HG03354 (cell line): ENCODE measurements around the gene FDXACB1.

Source experiments
- ATAC-seq: cut with Tn5 transposase; IDR thresholded peaks from one replicate; pipeline ENCODE4 v1.9.1; 2021; ENCODE audit warnings: mild to moderate bottlenecking; ENCODE audit not compliant: unreplicated experiment, poor library complexity, severe bottlenecking

Gene FDXACB1

DNA sequence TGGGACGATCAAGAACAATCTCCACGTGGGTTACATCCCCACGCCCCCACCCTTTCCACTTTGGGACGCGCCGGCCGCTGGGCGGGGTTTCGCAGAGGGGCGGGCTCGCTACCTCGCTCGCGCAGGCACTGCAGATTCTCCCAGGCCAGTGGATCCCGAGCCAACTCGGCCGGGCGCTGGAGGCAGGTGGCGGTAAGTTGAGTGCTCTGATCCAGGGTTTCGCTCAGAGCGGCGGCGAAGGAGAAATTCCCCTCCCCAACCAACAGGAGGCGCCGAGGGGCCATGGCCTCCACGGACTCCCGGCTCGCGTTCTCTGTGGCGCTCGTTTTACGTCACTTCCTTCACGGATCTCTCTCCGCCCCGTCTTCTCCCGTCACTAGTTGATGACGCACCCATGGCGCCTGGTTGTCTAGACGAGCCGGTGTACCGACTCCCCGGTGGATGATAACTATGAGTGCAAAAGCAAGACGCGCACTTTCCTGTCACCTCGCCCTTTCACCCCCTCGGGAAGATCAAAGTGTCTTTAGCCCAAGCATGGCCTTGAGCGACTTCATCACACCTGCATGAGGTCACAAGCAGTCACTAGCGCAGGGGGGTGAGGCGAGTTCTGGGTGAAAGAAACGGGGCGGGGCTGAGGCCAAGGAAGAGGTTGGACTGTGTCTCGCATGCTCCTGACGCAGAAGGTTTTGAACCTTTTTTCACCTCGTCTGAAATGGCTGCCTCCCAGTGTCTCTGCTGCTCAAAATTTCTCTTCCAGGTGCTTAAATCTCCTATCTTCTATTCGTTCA lies at the start of gene FDXACB1, which contains the start of gene CFAP68:
TSS of gene FDXACB1 (minus strand) at position 317 of the 788 bp plus-strand sequence. CDS start at position 284, 33 bp downstream.
TSS of gene CFAP68 (plus strand) at position 693 of the 788 bp plus-strand sequence. CDS start at position 713, 20 bp downstream.
- ATAC-seq: peak; percentile 91

GRCh38 chr11:111926505-111927391 lies 47.8 kb upstream of the FDXACB1 start:
- peak; percentile 89 for ATAC-seq

DNA sequence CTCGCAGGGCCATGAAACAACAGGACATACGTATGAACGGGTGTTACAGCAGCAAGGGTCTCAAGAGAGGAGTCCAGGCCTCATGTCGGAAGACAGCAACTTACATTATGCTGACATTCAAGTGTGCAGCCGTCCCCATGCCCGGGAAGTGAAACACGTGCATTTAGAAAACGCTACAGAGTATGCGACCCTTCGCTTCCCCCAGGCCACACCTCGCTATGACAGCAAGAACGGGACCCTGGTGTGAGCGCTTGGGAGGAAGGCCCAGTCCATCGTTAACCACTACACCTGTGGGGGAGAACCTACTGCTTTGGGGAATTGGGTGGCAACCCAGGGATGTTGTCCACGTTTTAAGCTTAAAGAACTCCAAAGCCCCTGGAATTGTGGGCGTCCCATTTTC lies 47.0 kb upstream of the FDXACB1 start:
- ATAC-seq: no peak

GRCh38 chr11:111923951-111924350 lies 45.0 kb upstream of the FDXACB1 start:
- ATAC-seq: no peak

DNA sequence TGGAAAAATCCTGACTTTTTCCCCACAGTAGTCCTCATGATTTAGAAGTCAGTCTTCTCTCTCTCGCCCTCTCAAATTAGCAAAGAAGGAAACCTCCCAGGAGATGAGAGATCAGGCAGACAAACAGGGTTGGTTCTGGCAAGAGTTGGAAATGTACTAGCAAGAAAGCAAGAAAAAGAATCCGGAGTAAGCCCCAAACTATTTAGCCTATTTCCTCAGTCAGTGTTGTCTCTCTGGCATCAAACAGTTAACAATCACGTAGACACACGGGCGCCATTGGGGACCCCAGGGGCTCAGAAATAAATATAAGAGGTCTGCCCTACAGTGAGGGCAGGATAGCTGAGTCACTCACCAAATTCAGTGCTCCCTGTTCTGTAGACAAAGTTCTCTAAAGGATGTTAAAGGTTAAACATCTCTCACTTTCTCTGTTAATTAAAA lies 44.4 kb upstream of the FDXACB1 start:
- no peak for ATAC-seq

DNA sequence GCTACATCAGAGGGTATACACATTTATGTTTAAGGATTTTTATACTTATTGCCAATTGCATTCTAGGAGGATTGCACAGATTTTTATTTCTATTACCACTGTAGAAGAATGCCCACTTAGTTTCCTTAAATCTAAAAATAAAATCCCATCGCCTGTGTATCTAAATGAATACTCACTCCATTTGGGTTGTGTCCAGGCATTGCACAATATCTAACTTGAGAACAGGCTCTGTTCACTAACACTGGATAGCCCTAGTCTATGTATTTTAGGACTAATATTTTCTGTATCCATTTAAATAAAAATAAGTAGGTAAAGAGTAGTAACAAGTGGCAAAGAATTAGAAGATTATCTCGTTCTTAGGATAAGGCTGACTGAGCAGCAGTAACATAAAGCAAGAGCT lies 43.8 kb upstream of the FDXACB1 start:
- ATAC-seq: no peak

DNA sequence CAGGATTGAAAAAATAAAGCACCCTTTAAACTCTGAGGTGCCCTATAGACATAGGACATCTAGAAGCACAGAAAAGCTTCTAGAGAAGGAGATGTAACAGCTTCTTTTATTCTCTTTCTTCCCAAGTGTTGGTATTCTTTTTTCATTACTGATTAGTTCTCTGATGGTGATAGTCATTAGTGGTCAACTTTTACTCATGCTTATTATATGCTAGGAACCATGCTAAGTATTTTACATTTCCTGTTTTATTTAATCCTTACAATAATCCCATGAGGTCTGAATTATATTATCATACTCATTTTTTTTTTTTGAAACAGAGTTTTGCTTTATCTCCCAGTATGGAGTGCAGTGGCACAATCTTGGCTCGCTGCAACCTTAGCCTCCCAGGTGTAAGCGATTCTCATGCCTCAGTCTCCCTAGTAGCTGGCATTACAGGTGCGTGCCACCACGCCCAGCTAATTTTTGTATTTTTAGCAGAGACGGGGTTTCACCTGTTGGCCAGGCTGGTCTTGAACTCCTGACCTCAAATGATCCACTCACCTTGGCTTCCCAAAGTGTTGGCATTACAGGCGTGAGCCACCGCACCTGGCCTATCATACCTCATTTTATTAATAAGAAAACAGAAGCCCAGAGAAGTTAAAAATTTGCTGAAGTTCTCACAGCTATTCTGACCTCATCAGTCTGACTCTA lies 42.7 kb upstream of the FDXACB1 start:
- no peak for ATAC-seq

DNA sequence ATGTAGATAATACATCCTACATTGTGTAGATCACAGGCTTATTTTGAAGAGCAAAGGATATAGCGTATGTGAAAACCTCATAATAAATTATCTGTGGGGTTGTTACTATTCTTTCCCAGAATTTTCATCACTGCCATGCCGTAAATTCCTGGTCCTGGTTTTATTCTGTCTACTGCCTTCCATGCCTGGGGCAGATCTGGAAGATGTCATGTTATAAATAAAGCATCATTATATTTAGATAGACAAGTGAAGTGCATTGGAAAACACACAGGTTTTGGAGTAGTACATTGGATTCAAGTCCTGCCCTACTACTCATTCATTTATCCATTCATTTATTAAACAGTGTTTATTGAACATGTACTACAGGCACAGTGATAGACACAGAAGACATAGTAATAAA lies 41.9 kb upstream of the FDXACB1 start:
- ATAC-seq: no peak

DNA sequence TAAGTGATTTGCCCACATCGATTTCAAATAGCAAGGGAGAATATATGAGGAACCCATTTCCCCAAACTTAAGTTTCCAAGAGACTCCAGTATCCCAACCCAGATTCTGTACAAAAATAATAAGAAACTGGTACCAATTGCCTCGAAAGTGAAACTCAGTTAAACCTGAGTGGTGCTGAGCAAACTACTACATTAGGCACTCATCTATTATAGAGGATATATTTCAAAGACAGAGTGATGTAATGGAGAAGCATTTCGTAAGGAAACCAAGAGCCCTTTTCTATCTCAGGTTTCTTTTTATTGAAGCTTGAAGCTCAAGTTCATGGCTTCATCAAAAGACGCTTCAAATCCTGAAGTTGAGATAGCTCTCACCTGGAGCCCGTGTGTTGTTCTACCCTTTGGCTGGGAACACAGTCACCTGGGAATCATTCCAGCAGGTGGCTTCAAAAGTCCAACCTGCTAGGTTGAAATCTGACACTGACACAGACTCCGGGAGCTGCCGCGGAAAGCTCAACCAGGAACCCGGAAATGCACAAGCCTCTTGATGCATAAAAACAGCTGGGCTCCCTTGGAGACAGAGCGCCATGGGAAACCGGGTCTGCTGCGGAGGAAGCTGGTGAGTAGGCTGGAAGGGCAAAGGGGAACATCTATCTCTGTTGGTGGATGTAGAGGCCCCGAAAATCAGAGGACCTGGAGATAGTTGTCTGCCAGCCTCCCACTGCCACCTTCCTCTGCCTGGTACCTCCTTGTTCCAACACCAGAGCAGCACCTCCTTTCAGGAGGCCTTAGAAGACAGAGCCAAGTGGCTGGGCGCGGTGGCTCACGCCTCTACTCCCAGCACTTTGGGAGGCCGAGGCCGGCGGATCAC lies 39.7 kb upstream of the FDXACB1 start, which contains the start of gene C11orf52:
TSS of gene C11orf52 (plus strand) at position 524 of the 867 bp plus-strand sequence. CDS start at position 584, 60 bp downstream.
- no peak for ATAC-seq

DNA sequence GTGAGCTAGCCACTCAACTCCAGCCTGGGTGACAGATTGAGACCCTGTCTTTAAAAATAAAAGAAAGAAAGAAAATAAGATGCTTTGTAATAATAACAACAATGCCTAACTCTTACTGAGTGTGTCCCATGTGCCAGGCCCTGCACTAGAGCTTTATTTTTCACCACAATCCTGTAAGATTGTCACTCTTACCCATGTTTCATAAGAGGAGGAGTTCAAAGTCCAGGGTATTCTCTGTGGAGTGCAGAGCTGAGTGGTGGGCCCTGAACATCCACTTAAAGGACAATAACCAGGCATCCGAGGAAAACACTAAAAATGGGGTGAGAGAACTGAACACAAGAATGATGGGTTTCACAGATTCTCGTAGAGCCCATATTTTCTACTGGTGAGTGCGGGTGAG lies 38.8 kb upstream of the FDXACB1 start:
- ATAC-seq: no peak

- no peak for ATAC-seq
These were observed 38.3 kb upstream of the FDXACB1 start for GRCh38 chr11:111917312-111917711.

DNA sequence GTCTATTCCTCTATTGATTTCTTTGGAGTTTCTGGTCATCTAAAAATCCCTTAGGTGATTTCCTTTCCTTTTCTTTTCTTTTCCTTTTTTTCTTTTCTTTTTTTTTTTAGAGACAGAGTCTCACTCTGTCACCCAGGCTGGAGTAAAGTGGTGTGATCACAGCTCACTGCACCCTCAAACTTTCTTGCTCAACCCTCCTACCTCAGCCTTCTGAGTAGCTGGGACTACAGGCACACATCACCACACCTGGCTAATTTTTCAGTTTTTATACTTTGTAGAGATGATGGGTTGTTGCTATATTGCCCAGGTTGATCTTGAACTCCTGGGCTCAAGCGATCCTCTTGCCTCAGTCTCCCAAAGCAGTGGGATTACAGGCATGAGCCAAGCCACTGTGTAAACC lies 37.8 kb upstream of the FDXACB1 start:
- no peak for ATAC-seq

- ATAC-seq: no peak
These were observed 35.0 kb upstream of the FDXACB1 start for GRCh38 chr11:111913997-111914396.

GRCh38 chr11:111913031-111913861 lies 34.3 kb upstream of the FDXACB1 start:
- no peak for ATAC-seq

- no peak for ATAC-seq
These were observed 33.6 kb upstream of the FDXACB1 start, which contains the start of gene HSPB2 for GRCh38 chr11:111912535-111912934. HSPB2 (plus strand) TSS chr11:111912734; CDS start chr11:111912830, 96 bp downstream.

DNA sequence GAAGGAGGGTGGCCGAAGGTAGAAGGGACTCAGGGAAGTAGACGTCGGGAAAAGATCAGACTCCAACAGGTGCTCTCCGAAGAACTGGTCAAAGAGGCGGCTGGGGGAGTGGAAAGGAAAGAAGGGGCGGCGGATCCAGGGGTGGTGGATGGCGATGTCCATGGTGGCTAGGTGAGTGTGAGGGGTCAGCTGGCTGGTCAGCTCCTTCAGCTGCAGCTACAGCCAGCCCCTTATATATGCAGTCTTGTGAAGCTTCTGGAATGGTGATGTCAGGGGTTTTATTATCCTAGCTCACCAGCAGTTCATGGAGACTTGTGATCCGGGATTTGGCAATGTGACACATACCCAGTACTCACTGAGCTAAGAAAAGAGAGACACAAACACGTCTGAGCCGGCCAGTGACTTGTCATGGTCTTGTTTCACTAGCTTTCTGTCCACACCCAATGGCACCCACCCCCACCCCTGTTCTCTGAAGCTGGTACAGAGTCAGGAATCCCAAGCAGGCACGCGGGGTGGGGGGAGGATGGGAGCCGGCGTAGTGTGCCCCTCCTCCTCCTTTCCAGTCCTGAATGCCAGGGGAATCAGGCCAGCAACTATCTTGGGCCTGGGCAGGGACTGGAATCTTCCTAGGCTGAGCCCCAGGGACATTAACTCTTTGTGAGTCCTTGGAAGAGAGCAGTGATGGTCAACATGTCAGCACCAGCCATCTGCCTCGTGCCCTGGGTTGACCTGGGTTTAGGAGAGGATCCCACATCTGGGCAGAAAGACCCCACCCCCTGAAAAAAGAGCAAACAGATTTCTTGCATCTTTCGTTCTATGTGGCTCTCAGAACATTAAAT lies 32.8 kb upstream of the FDXACB1 start, which contains the start of gene CRYAB:
TSS of gene CRYAB (minus strand) at position 208 of the 839 bp plus-strand sequence. CDS start at position 162, 46 bp downstream.
- ATAC-seq: no peak
